Ureter (tissue), 1 donor: Measurements from ENCODE around the gene KLF14. TPM values are rescaled to one million over a fixed set of nuclear protein-coding genes. Genes with fewer than 3 reads are reported as not detected.
"Not testable (repeated sequence)": the region's sequence is repeated elsewhere in the genome, so short reads cannot be mapped to it uniquely, and the experiment has no call there.

Experiments used
- DNase-seq: peaks from one replicate; pipeline ENCODE4 v3.0.0-alpha.2; 2020; ENCODE audit warnings: low spot score
- total RNA-seq: library from RNA; stranded (reverse); gene quantifications from one replicate; pipeline ENCODE4 v1.2.4, GENCODE V29; 2023
- donor health status: DM: yes; HTN: yes; CAD: no.

KLF14 gene
- total RNA-seq: 0.36 TPM

DNA sequence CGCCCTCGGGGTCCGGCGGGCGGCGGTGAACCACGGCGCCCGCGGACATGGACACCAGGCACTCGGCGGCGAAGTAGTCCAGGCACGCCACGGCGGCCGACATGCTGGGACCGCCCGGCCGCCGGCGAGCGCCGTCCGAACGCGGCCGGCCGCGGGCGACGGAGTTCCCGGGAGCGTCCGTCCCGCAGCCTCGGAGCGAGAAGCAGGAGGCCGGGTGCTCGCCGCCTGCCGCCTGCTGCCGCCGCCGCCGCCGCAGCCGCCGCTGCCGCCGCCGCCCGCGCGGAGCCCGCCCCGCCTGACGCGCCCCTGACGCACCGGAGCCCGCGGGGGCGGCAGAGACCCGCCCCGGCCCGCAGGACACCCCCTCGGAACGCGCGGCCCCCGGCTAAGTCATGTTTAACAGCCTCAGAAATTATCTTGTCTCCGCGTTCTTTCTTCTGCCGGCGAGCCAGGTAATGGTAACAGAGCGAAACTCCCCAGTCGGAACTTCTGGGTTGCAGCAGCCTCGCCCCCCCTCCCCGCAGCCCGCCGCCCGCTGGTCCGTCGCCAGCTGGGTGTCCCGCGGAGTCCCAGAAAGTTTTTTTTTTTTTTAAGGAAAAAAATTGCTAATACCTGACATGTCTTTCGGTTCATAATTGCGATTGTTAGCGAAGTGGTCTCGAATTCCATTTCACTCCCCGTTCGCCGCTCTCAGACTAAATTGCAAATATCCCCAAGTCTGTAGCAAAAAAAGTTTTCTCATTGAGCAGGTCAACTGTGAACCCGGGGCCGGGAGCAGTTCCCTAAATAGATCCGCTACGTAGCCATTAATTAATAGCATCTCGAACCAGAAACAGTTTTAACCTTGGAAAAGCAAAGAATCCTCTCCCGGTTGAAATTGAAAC is at the start of gene KLF14:
Gene KLF14, minus strand, starts transcription at position 277 of the 884 bp plus-strand sequence. Its CDS starts 174 bp downstream, at position 103.
- no peak for DNase-seq

DNA sequence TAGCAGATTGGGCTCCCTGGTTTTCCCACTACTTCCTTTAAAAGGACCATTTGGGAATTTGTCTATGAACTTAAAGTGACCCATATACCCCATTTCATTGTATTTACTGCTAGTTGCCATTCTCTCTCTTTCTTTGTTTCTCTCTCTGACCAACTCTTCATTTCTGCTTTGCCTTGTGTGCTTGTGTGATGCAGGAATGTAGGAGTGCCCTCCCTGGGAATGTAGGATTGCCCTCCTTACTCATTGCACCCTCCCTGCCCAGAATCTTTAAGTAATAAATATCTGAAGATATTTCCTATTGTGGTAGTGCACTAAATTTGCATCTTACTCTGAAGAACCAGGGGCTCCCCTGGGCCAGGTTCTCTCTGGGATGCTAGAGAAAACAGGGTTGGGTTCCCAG is 47.3 kb upstream of the KLF14 start:
- no peak for DNase-seq

DNA sequence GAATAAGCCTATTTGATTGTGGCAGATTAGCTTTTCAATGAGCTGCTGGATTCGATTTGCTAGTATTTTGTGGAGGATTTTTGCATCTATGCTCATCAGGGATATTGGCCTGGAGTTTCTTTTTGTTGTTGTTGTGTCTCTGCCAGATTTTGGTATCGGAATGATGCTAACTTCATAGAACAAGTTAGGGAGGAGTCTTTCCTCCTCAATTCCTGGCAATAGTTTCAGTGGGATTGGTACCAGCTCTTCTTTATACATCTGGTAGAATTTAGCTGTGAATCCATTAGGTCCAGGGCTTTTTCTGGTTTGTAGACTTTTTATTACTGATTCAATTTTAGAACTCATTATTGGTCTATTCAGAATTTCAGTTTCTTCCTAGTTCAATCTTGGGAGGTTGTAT is 43.4 kb upstream of the KLF14 start:
- DNase-seq: no peak

DNA sequence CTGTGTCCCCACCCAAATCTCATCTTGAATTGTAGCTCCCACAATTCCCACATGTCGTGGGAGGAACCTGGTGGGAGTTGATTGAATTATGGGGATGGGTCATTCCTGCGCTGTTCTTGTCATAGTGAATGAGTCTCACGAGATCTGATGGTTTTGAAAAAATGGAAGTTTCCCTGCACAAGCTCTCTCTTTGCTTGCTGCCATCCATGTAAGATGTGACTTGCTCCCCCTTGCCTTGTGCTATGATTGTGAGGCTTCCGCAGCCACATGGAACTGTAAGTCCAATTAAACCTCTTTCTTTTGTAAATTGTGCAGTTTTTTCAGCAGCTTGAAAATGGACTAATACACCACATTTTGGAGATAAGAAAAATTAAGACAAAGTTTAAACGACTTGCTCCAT is 38.4 kb upstream of the KLF14 start:
- not testable (repeated sequence) for DNase-seq

DNA sequence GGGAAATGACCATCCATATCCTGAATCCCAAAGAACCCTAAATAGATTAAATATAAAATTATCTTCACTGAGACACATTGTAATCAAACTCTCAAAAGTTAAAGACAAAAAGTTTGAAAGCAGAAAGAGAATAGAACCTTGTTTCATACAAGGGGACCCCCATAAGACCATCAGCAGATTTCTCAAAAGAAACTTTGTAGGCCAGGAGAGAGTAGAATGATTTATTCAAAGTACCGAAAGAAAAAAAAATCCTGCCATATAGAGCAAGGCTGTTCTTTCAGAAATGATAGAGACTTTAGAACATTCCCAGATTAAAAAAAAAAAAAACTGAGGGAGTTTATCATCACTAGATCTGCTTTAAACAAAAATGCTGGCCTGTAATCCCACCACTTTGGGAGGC is 34.8 kb upstream of the KLF14 start:
- no peak for DNase-seq

DNA sequence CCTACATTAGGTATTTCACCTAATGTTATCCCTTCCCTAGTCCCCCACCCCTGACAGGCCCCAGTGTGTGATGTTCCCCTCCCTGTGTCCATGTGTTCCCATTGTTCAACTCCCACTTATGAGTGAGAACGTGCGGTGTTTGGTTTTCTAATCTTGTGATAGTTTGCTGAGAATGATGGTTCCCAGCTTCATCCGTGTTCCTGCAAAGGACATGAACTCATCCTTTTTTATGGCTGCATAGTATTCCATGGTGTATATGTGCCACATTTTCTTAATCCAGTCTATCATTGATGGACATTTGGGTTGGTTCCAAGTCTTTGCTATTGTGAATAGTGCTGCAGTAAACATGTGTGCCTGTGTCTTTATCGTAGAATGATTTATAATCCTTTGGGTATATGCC is 30.6 kb upstream of the KLF14 start:
- not testable (repeated sequence) for DNase-seq

DNA sequence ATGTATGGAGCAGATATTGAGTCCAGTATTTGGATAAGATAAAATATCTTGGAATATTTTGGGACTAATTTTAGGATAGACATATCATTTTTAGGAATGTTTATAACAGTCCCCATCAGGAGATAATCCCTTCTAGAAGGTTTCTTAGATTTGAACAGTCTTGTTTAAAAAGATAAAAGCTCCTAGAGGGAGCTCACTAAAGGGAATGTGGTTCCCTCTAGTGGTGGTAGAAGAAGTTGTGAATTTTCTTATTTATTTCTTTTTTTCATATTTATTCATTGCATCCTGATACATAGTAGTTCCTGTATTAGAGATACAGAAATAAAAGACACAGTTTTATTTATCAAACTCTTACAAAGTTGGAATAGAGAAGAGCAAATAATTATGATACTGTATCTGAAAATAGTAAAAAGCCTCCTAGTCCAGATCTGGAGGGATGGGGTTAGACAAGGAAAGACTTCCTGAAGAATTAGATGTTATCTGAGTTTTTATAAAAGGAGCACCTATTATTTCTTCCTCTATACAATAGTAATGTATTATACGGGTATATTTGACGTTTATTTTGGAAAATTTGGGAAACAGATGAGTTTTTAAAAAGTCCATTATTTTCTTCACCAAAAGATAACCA is 24.5 kb upstream of the KLF14 start:
- no peak for DNase-seq

DNA sequence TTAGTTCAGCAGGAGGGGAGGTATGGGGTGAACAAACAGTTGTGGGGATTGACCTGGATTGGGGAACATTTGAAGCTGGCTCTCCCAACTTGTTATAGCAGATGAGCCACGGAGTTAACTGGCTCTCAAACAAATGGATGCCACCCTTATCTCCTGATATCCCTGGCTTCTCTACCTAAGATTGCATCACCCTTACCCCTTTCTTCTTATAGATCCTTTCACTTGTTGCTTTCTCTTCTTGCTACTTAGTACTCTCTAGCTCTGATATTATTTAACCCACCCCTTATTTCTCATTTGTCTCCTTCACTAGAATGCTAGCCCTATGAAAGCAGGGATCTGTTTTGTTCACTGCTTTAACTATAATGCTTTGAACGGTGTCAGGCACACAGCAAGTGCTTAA is 22.3 kb upstream of the KLF14 start:
- no peak for DNase-seq

DNA sequence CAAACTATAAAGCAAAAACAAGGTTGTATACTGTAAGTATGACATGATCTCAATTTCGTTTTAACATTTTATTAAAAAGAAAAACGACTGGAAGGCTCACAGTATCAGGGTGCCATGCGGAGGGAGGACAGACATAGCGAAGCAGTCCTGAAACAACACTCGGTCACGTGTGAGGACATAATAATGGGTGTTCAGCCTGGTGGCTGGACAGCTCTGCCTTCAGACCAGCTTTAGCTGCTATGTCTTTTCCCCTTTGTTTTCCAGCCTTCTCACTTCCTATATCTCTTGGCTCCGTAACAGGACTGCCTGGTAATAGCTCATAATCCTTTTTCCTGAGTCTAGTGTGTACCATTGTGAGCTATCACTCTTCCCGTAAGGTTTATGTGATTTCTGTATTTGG is 18.4 kb upstream of the KLF14 start:
- no peak for DNase-seq

DNA sequence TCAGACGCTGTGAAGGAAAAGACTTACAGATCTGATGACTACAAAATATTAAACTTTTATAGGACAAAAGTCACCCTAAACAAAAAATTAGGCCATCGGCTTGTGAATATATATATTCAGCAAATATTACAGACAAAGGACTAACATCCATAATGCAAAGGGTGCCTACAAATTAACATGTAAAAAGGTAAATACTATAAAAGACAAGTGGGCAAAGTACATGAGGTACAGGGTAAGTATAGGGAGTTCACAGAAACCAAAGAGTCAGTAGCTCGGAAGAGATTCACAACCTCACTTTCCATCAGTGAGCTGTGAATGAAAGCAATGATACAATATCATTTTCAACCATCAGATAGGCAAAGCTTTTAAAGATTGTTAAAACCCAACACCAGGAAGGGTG is 16.7 kb upstream of the KLF14 start:
- no peak for DNase-seq

DNA sequence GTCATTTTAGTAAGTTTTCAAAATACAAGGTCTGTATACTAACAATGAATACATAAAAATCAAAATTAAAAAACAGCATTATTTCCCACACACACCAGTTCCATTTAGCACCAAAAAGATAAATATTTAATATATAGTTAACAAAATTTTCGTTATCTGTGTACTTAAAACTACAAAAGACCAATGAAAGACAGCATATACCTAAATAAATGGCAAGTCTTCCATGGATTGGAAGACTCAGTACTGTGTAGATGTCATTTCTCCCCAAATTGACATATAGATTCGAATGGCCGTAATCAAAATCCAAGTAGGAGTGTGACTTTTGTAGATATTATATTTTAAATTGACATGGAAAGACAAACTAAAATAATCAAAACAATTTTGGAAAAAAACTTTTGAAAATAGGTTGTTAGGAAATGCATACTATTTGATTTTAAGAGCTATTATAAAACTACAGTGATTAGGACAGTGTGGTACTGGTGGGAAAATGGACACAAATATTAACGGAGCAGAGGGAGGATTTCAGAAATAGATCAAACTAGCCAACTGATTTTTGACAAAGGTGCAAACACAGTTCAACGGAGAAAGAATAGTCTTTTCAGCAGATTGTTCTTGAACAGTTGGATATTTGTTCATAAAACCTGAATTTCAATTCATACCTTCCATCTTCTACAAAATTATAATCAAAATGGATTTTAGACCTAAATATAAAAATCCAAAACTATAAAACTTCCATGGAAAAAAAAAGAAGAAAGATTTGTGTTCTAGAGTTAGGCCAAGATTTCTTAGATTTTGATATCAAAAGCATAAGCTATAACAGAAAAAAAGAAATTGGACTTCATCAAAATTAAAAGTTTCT is 14.8 kb upstream of the KLF14 start:
- DNase-seq: no peak

DNA sequence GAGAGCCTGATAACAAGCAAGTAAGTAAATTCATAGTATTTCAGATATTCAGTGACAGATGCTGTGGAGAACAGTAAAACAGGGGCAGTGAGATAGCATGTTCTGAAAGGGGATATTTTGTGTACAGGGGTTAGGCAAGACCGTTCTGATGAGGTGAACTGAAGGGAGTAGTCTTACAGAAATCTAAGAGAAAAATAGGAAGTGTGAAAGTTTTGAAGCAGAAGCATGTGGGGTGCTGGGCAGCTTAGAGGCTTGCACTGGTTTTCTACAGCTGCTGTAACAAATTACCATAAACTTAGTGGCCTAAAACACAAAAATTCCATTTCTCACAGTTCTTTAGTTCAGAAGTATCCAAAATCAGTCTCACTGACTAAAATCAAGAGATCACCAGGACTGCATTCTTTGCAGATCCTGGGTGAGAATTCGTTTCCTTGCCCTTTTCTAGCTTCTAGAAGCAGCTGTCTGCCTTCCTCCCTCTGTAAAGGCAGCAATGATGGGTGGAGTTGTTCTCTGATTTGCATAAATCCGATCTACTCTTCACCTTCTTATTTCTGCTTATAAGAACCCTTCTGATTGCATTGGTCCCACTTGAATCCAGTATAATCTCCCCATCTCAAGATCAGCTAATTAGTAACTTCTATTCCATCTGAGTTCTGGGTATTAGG is 7.5 kb upstream of the KLF14 start:
- no peak for DNase-seq

DNA sequence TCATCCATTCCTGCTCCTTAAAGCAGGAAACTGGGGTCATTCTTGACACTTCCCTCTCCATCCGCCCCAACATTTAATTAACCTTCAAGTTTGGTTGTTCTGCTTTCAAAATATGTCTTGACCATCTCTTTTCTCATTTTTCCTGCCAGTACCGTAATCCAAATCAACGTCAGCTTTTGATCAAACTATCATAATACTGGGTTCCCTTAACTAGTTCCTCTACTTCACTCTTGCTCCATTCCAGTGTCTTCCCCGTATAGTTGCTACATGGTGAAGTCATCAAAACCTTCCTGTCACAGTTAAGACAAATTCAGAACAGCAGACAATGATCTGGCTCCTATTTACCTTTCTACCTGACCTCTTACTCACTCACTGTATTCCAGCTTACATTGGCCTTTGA is 6.6 kb upstream of the KLF14 start:
- no peak for DNase-seq

DNA sequence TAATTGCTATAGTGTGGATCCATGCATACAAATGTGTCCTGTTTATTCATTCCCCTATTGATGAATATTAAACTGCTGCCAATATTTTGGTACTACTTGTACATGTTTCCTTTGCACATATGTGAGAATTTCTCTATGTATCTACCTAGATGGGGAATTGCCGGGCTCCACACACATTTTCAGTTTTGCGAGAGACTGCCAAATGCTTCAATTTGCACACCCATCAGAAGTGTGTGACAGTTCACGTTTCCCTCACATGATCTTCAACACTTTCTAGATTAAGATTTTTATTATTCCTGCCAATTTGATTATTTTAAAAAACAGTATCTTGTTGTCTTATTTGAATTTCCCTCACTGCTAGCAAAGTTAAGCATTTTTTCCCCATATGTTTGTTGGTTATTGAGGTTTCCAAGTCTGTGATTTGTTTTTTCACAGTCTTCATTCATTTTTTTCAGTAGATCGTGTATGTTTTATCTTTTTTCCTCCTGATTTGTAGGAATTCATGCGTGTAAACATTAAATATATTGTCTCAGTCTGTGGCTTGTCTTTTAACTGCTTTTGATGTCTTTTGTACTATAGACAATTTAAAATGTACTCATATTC is 2.4 kb upstream of the KLF14 start:
- DNase-seq: no peak

DNA sequence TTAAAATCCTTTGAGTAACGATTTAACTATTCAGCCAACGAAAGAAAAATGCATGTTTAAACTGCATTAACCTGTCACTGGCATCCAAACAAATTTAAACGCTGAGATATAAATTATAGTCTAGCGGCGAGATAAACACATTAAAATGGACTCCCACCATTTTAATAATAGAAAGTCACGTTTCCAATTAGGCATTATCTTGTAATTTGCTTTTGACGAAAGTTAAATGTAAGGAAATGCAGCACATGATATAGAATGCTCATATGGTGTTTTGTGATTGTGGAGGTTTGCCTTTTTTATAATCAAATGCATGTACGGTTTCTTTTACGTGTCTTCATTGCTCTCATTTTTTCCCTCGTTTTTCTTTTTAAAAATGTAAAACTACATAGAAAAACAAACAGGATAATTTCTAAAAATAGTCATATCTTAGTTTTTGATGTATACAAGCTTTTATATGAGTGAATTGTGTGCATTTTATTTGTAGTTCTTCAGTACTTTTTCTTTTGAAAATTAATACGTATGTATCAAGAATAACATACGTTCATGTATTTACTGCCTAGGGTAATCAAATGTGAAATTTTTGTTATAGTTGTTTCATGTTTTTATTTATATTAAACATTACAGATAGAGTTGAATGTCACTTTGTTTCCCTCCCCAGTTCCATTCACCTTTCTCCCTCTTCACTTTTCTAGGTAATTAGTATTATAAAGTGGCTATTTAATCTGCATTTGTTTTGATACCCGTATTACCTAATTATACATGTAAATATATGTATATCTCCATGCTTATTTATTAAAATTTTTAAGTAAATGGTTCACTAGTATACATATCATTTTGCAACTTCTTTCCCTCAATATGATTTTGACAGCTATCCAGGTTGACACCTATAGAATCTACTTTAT is 1.1 kb upstream of the KLF14 start:
- DNase-seq: no peak

DNA sequence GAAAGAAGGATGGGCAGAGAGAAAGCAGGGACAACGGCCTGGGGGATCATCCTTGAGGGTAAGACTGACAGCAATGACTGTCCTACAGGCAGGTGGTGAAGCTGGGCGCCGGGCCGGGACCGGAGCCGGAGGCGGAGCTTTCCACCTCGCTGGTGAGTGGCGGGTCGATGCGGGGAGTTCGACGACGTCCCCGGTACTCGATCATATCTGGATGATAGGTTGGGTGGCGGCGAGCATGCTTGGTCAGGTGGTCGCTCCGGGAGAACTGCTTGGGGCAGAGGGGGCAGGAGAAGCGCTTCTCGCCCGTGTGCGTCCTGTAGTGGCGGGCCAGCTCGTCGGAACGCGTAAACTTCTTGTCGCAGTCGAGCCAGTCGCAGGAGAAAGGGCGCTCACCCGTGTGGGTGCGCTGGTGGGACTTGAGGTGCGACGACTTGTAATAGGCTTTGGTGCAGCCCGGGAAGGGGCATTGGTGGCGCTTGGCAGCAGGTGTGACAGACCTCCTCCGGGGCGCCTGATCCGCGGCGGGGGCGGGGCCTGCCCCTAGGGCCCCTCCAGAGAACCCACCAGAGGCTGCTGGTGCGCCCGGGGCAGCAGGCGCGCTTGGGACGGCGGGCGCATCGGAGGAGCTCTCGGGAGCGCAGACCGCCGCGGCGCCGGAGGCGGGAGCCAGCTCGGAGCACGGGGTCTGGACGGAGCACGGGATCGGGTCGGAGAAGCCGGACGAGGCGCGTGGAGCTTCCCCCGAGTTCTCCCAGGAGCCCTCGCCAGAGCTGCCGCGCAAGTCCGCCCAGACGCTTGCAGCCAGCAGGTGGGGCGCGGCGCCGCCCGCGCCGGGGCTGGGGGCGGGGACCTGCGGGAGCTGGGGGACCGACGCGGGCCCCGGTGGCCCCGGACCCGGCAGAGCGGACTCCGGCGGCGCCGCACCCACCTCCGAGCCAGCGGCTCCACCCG is 752 bp downstream of the KLF14 start:
- DNase-seq: no peak

DNA sequence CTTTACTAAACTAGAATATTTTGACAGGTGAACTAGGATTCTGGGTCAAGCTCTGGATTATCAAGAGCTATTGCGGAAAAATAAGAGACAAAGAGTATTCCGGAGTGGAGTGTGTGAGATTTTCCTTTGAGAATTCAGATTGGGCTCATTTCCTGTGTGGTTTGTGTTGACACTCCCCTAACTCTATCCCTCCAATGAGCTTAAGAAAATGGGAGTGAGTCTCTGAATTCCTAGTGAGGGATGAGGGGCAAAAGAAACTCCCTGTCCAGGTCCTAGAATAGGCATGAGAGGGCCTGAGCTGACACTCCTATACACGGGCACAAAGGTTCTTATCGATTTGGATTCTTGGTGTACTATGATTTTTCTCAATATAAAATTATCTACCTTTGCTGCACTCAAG is 10.2 kb downstream of the KLF14 start:
- DNase-seq: no peak

DNA sequence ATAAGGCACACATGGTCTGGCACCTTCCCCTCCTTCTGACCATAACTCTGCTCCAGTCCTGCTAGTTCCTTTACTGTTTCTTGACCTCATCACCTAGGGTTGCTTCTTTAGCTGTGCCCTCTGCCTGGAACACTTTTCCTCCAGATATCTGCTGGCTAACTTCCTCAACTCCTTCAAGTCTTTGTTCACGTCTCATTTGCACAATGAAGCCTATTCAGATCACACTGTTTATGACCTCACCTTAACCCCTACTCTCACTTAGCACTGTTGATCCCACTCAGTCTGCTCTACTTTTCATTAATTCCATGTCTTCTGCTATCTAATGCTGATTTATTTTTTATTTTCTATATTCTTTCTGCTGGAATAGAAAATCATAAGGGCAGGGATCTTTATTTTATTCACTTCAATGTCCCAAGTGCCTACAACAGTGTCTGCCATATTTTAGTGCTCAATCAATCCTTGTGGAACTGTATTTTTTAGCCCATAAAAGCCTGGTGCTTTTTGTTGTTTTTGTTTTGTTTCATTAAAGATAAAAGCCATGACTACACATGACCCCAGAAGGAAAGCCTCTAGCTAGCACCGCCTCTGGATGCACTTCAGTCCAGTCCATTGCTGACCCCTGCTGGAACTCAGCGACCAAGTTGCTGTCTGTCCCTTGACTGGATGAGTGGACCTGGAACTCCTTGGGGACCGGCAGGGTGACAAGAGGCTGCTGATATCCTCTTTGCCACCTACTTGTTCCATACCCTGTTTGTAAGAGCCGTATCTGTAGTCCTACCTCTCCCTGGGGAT is 12.3 kb downstream of the KLF14 start:
- peak; percentile 60 for DNase-seq
